ENCODE data around the gene ZNF142. TPM values are rescaled to one million over a fixed set of nuclear protein-coding genes. Genes with fewer than 3 reads are reported as not detected.

ZNF142 gene
- polyA plus RNA-seq, 1 donor: 12.7 TPM

Other genes starting within 250 kb of the ZNF142 start
- not detected for gene VIL1, start 240.5 kb downstream of the ZNF142 start, polyA plus RNA-seq (ENCODE audit: insufficient read length)
- gene USP37, start 91.3 kb downstream of the ZNF142 start, polyA plus RNA-seq (ENCODE audit: insufficient read length): 10.5 TPM
- 37.3 TPM for gene CNOT9, start 90.8 kb downstream of the ZNF142 start, polyA plus RNA-seq (ENCODE audit: insufficient read length)
- gene PLCD4, start 51.7 kb downstream of the ZNF142 start, polyA plus RNA-seq (ENCODE audit: insufficient read length): 63.0 TPM
- 32.9 TPM for gene BCS1L, start 60 bp upstream of the ZNF142 start, polyA plus RNA-seq (ENCODE audit: insufficient read length)
- 24.2 TPM for gene RNF25, start 12.4 kb upstream of the ZNF142 start, polyA plus RNA-seq (ENCODE audit: insufficient read length)
- gene STK36, start 12.5 kb upstream of the ZNF142 start, polyA plus RNA-seq (ENCODE audit: insufficient read length): 30.5 TPM
- gene TTLL4, start 51.2 kb upstream of the ZNF142 start, polyA plus RNA-seq (ENCODE audit: insufficient read length): 26.5 TPM
- gene CYP27A1, start 122.5 kb upstream of the ZNF142 start, polyA plus RNA-seq (ENCODE audit: insufficient read length): 21.2 TPM
- 32.9 TPM for gene PRKAG3, start 172.2 kb upstream of the ZNF142 start, polyA plus RNA-seq (ENCODE audit: insufficient read length)
- gene WNT6, start 200.2 kb upstream of the ZNF142 start, polyA plus RNA-seq (ENCODE audit: insufficient read length): 0.19 TPM
- gene WNT10A, start 221.2 kb upstream of the ZNF142 start, polyA plus RNA-seq (ENCODE audit: insufficient read length): not detected